ENCODE data around the gene FAM47A.

FAM47A gene

GRCh38 chrX:34132028-34132427 is at the start of gene FAM47A:
Gene FAM47A (minus strand): TSS chrX:34132314. CDS start chrX:34132278, 36 bp downstream.
- DNase-seq: no peak

DNA sequence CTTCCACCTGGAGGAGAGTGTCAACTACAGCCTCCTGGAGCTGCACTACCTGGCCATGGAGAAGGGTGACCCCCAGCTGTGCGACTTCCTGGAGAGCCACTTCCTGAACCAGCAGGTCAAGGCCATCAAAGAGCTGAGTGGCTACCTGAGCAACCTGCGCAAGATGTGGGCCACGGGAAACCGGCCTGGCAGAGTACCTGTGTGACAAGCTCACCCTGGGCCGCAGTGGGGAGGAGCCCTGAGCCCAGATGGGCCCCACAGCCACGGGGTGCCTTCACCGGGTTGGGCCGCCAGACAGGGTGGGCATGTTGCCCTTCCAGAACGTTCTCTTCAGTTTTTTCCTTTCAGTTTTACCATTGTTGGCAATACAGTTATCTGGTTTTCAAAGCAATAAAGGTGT is 15.2 kb upstream of the FAM47A start:
- DNase-seq: no peak

- no peak for DNase-seq
Observed at GRCh38 chrX:34146906-34147305, 14.8 kb upstream of the FAM47A start.

- no peak for DNase-seq
Observed at GRCh38 chrX:34144246-34144645, 12.1 kb upstream of the FAM47A start.

DNA sequence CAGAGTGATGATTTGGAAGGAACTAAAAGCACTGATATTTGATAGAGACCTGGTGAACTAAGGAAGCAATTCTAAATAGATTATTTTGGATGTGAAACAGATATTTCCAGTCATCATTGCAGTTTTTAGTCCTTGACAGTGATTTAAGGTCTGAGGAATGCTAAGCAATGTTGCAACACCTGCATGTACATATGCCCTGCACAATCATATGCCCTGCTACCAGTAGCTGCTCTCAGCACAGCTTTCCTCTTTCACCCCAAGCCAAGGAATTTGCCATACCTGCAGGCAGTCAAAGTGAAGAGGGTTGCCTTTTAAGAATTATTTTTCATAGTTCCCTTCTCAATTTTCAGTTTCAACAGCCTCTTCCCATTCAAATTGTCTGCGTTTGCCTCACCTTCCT is 8.7 kb upstream of the FAM47A start:
- DNase-seq: no peak

GRCh38 chrX:34130980-34131744 is 952 bp downstream of the FAM47A start:
- DNase-seq: no peak

- no peak for DNase-seq
Observed at GRCh38 chrX:34130501-34130900, 1.6 kb downstream of the FAM47A start.

- DNase-seq: no peak
Observed at GRCh38 chrX:34126011-34126410, 6.1 kb downstream of the FAM47A start.

GRCh38 chrX:34119122-34119521 is 13.0 kb downstream of the FAM47A start:
- DNase-seq: no peak

DNA sequence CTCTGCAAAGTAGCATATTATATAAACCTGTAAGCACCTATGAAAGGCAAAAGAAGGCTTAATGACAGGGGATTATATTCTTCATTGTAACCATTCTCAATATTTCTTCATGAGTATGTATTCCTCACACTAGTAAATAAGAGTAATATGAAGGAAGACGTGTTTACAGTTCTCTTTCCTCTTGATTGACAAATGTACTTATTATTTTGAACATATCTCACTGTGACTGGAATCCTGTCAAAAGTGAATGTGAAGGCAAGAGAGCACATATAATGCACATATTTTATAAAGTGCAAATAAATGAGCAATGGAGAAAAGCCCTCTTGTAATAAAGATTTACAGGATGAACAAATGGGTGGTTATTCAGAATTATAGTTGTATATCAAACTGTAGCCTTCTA is 19.7 kb downstream of the FAM47A start:
- DNase-seq: no peak

All from SHP77 (cell line).